SK-N-SH (cell line): ENCODE measurements around the gene ADD1. TPM values are rescaled to one million over a fixed set of nuclear protein-coding genes. Genes with fewer than 3 reads are reported as not detected.
A peak's percentile ranks its signal among the peaks of the same experiment; 100 is the strongest.

Experiments used
- CTCF ChIA-PET: fragments of 300-600, 350-600 bp; formaldehyde crosslinking; extraction: SDS; loops from one replicate; lab custom pipeline; 2021; lab: Yijun Ruan, JAX
- POLR2A ChIA-PET: fragments of 350-600 bp; sonication (Branson Sonifier 250); formaldehyde crosslinking; extraction: SDS; loops from one replicate; lab custom pipeline; 2020; ENCODE audit warnings: antibody characterized with exemption, inconsistent platforms; lab: Yijun Ruan, JAX
- DNase-seq: peaks from one replicate; pipeline ENCODE4 v3.0.0; 2012
- H2AFZ ChIP-seq: fragments of 200-600 bp; sonication (generic); 2 replicates; pipeline ENCODE4 v1.8.1; 2016; ENCODE audit warnings: antibody characterized with exemption, mild to moderate bottlenecking, low read depth
- H3F3A ChIP-seq: fragments of 200-600 bp; sonication (generic); replicated peaks from 2 replicates; pipeline ENCODE3; 2016; ENCODE audit warnings: antibody characterized with exemption, mild to moderate bottlenecking; ENCODE audit not compliant: insufficient read depth
- H3K27ac ChIP-seq, 2 experiments: fragments of 200-500 bp in 1 of 2; fragments of 200-600 bp in 1 of 2; sonication (Bioruptor generic) in 1 of 2; sonication (generic), shearing (Covaris generic) in 1 of 2; 2 replicates each; pipeline versions ENCODE4 v1.5.1 to v1.6.1; 2014 to 2016; ENCODE audit warnings: low read depth in 2 of 2, inconsistent platforms in 1 of 2, low read length in 1 of 2, mild to moderate bottlenecking in 1 of 2, mixed read lengths in 1 of 2
- H3K27me3 ChIP-seq: fragments of 200-600 bp; sonication (generic), shearing (Covaris generic); 2 replicates; pipeline ENCODE4 v1.6.1; 2016; ENCODE audit warnings: mixed run types; ENCODE audit not compliant: insufficient read depth
- H3K36me3 ChIP-seq, 2 experiments: fragments of 200-500 bp in 1 of 2; fragments of 200-600 bp in 1 of 2; sonication (Bioruptor generic) in 1 of 2; sonication (generic) in 1 of 2; replicated peaks in 1 of 2; 2 replicates each; pipeline versions ENCODE3 to v1.5.1; 2014 to 2016; ENCODE audit warnings: low read length in 1 of 2, mild to moderate bottlenecking in 1 of 2; ENCODE audit not compliant: insufficient read depth in 2 of 2, control insufficient read depth in 1 of 2
- H3K4me1 ChIP-seq, 2 experiments: fragments of 200-500 bp in 1 of 2; fragments of 200-600 bp in 1 of 2; sonication (Bioruptor generic) in 1 of 2; sonication (generic), shearing (Covaris generic) in 1 of 2; 2 replicates each; pipeline versions ENCODE4 v1.5.1 to v1.6.1; 2014 to 2016; ENCODE audit warnings: low read depth in 1 of 2, low read length in 1 of 2, mixed run types in 1 of 2; ENCODE audit not compliant: insufficient read depth in 2 of 2, control insufficient read depth in 1 of 2
- H3K4me2 ChIP-seq: fragments of 200-600 bp; sonication (generic), shearing (Covaris generic); 2 replicates; pipeline ENCODE4 v1.6.1; 2017; ENCODE audit warnings: mixed run types
- H3K4me3 ChIP-seq, 2 experiments: fragments of 200-500 bp in 1 of 2; fragments of 200-600 bp in 1 of 2; sonication (Bioruptor generic) in 1 of 2; sonication (generic), shearing (Covaris generic) in 1 of 2; 2 replicates each; pipeline versions ENCODE4 v1.5.1 to v1.8.1; 2014 to 2016; ENCODE audit warnings: low read depth in 2 of 2, inconsistent platforms in 1 of 2, low read length in 1 of 2, mild to moderate bottlenecking in 1 of 2, mixed read lengths in 1 of 2, moderate library complexity in 1 of 2
- H3K79me2 ChIP-seq: fragments of 200-600 bp; sonication (generic); 2 replicates; pipeline ENCODE4 v1.8.1; 2017; ENCODE audit warnings: mild to moderate bottlenecking; ENCODE audit not compliant: insufficient read depth
- H3K9ac ChIP-seq: fragments of 200-600 bp; sonication (generic); 2 replicates; pipeline ENCODE4 v1.6.1; 2017; ENCODE audit warnings: mixed run types
- H3K9me2 ChIP-seq: fragments of 200-600 bp; sonication (generic); 2 replicates; pipeline ENCODE4 v1.6.1; 2017; ENCODE audit warnings: mixed run types
- H3K9me3 ChIP-seq: fragments of 200-600 bp; sonication (generic); 2 replicates; pipeline ENCODE4 v1.6.1; 2017; ENCODE audit warnings: mixed run types, mild to moderate bottlenecking, moderate library complexity
- H4K20me1 ChIP-seq: fragments of 200-600 bp; sonication (generic); 2 replicates; pipeline ENCODE4 v1.6.1; 2017; ENCODE audit warnings: mild to moderate bottlenecking, mixed run types; ENCODE audit not compliant: insufficient read depth
- CTCF ChIP-seq: fragments of 200-600 bp; sonication (generic); IDR thresholded peaks from 2 replicates; pipeline ENCODE4 v1.6.1; 2017; ENCODE audit warnings: antibody characterized with exemption, mild to moderate bottlenecking, moderate library complexity
- JUND ChIP-seq: IDR thresholded peaks from 2 replicates; pipeline ENCODE4 v1.4.0; 2012
- RAD21 ChIP-seq: IDR thresholded peaks from 2 replicates; pipeline ENCODE4 v1.6.1; 2012; ENCODE audit warnings: mild to moderate bottlenecking, low read length
- SIN3A ChIP-seq: IDR thresholded peaks from 2 replicates; pipeline ENCODE4 v1.6.1; 2012; ENCODE audit warnings: low read depth, mild to moderate bottlenecking, low read length, moderate library complexity, borderline replicate concordance
- SMC3 ChIP-seq: IDR thresholded peaks from 2 replicates; pipeline ENCODE4 v1.6.1; 2012; ENCODE audit warnings: low read depth, low read length, improper control_type of control experiment
- WGBS: methylation state at CpG from one replicate; pipeline ENCODE4 v1.1.6; 2017; ENCODE audit warnings: low lambda C conversion rate; 5-methylcytosine and 5-hydroxymethylcytosine counted together
- polyA plus RNA-seq, 3 experiments: library from polyadenylated mRNA; depleted of rRNA; stranded (reverse); fragments of >200 nt; gene quantifications; 2 replicates each; pipeline ENCODE4 v1.2.3, GENCODE V29; 2012

ADD1 gene
- polyA plus RNA-seq, 1 of the 3 experiments (the other 2 are of a cell fraction): 155 TPM

- H3K4me1 ChIP-seq: no peaks in the 10 kb centered on the region
- H3F3A ChIP-seq: peaks cover 11% of the 10 kb centered on the region
- TF ChIP-seq SIN3A (no peak), RAD21 (peak; percentile 31), CTCF (peak; percentile 59), SMC3 (peak; percentile 18; the same call in 1 of the 2 replicates)
- no peaks in the 10 kb centered on the region for H3K27me3 ChIP-seq
- H3K9me3 ChIP-seq: no peaks in the 10 kb centered on the region
- POLR2A ChIA-PET: interaction anchor here (1.6 kb wide), 1 partner anchor 14 kb away, joined by 3 read pairs; no protein-coding TSS in a partner anchor
- H2AFZ ChIP-seq: no peak overlapping the region
- peaks cover 42 to 78% of the 10 kb centered on the region in 2 experiments for H3K36me3 ChIP-seq
- H4K20me1 ChIP-seq: no peaks in the 10 kb centered on the region
- H3K9ac ChIP-seq: no peak overlapping the region
- no peak overlapping the region for H3K4me3 ChIP-seq
- DNase-seq: no peak
- 95% methylated on average over 12 of the region's 14 CpGs for WGBS
- no peaks in the 10 kb centered on the region for H3K9me2 ChIP-seq
- CTCF ChIA-PET: interaction anchor here (0.5 to 2.9 kb wide), 7 partner anchors 13 to 615 kb away, joined by 3 to 9 read pairs (median 5); partner anchors contain the start of genes GRK4 and NOP14
- H3K27ac ChIP-seq: no peak overlapping the region
- H3K79me2 ChIP-seq: 0 out of 2 replicates have a peak, but pooled peaks cover 3% of the 10 kb centered on the region
- H3K4me2 ChIP-seq: no peak overlapping the region
Measured at GRCh38 chr4:2948895-2949781, 105.5 kb downstream of the ADD1 start.

- ChIA-PET CTCF (interaction anchor here (1.2 to 1.8 kb wide), 4 partner anchors 12 to 615 kb away, joined by 3 to 7 read pairs (median 5); partner anchors contain the start of genes GRK4 and NOP14), POLR2A (no interaction called here)
- Histone ChIP-seq H3K9me2 (no peaks in the 10 kb centered on the region), H3K27ac (no peak overlapping the region), H3F3A (peaks cover 11% of the 10 kb centered on the region), H3K79me2 (0 out of 2 replicates have a peak, but pooled peaks cover 3% of the 10 kb centered on the region), H2AFZ (no peak overlapping the region), H4K20me1 (no peaks in the 10 kb centered on the region), H3K36me3 (peaks cover 42 to 80% of the 10 kb centered on the region in 2 experiments), H3K4me3 (no peak overlapping the region), H3K27me3 (no peaks in the 10 kb centered on the region), H3K9ac (no peak overlapping the region), H3K4me2 (no peak overlapping the region), H3K9me3 (no peaks in the 10 kb centered on the region)
- WGBS: 91% methylated on average over 10 of the region's 11 CpGs
- DNase-seq: no peak
- no peak for TF ChIP-seq JUND
- TF ChIP-seq, all 33 proteins: peak for 0
- no peaks in the 10 kb centered on the region for H3K4me1 ChIP-seq
Measured at GRCh38 chr4:2949782-2950125, 106.1 kb downstream of the ADD1 start.
